ENCODE data around the gene APOL4.
"Not testable (repeated sequence)": the region's sequence is repeated elsewhere in the genome, so short reads cannot be mapped to it uniquely, and the experiment has no call there.

Gene APOL4

GRCh38 chr22:36164621-36165020, 37.0 kb downstream of the APOL4 start:
- H3K27ac ChIP-seq, result no peak overlapping the region
- no peak for TF ChIP-seq CTCF (conservative IDR thresholded peaks at IDR 0.05; ENCODE audit: low read depth)
- CTCF ChIA-PET, result interaction anchor here (0.7 kb wide), 1 partner anchor 74 kb away, joined by 4 read pairs; the partner anchor contains the start of gene APOL2
- POLR2A ChIA-PET (ENCODE audit: low non-redundant PET), result no interaction called here
- no peak for DNase-seq (ENCODE audit: low spot score)

GRCh38 chr22:36163497-36163896, 38.1 kb downstream of the APOL4 start:
- no peak overlapping the region for H3K27ac ChIP-seq
- ChIA-PET POLR2A (ENCODE audit: low non-redundant PET) (no interaction called here), CTCF (interaction anchor here (1.0 kb wide), 1 partner anchor 76 kb away, joined by 3 read pairs; the partner anchor contains the start of gene APOL2)

GRCh38 chr22:36162127-36163034, 39.2 kb downstream of the APOL4 start:
- no peak for TF ChIP-seq CTCF (conservative IDR thresholded peaks at IDR 0.05; ENCODE audit: low read depth)

More at GRCh38 chr22:36163497-36163896, 38.1 kb downstream of the APOL4 start:
- no peak for DNase-seq (ENCODE audit: low spot score)
- TF ChIP-seq CTCF (conservative IDR thresholded peaks at IDR 0.05; ENCODE audit: low read depth), result no peak

GRCh38 chr22:36161793-36162126, 39.8 kb downstream of the APOL4 start:
- CTCF ChIA-PET; POLR2A ChIA-PET (ENCODE audit: low non-redundant PET); DNase-seq (ENCODE audit: low spot score); H3K27ac ChIP-seq: not testable (repeated sequence)

More at GRCh38 chr22:36162127-36163034, 39.2 kb downstream of the APOL4 start:
- no peak for DNase-seq (ENCODE audit: low spot score)
- ChIA-PET POLR2A (ENCODE audit: low non-redundant PET) (no interaction called here), CTCF (interaction anchor here (1.0 kb wide), 1 partner anchor 77 kb away, joined by 3 read pairs; the partner anchor contains the start of gene APOL2)
- no peak overlapping the region for H3K27ac ChIP-seq

- ChIA-PET CTCF (no interaction called here), POLR2A (ENCODE audit: low non-redundant PET) (no interaction called here)
- peak; percentile 33 for DNase-seq (ENCODE audit: low spot score)
- peak within 1 kb of the TSS; percentile 56 for H3K27ac ChIP-seq
- TF ChIP-seq CTCF (conservative IDR thresholded peaks at IDR 0.05; ENCODE audit: low read depth), result no peak
Measured at GRCh38 chr22:36160499-36160942, 41.1 kb downstream of the APOL4 start, which contains the start of gene APOL3. TSS of gene APOL3 (minus strand) at chr22:36160755. CDS start at chr22:36149055, 11,700 bp downstream.

- TF ChIP-seq CTCF (conservative IDR thresholded peaks at IDR 0.05; ENCODE audit: low read depth), result no peak
- H3K27ac ChIP-seq, result peak overlapping the region; percentile 77
- peak; percentile 46 for DNase-seq (ENCODE audit: low spot score)
- ChIA-PET POLR2A (ENCODE audit: low non-redundant PET) (no interaction called here), CTCF (no interaction called here)
Measured at GRCh38 chr22:36156515-36157419, 44.8 kb downstream of the APOL4 start.

All from RWPE1 (cell line).